ENCODE data around the gene C1orf159.
"Not testable (repeated sequence)": the region's sequence is repeated elsewhere in the genome, so short reads cannot be mapped to it uniquely, and the experiment has no call there.

The C1orf159 gene

DNA sequence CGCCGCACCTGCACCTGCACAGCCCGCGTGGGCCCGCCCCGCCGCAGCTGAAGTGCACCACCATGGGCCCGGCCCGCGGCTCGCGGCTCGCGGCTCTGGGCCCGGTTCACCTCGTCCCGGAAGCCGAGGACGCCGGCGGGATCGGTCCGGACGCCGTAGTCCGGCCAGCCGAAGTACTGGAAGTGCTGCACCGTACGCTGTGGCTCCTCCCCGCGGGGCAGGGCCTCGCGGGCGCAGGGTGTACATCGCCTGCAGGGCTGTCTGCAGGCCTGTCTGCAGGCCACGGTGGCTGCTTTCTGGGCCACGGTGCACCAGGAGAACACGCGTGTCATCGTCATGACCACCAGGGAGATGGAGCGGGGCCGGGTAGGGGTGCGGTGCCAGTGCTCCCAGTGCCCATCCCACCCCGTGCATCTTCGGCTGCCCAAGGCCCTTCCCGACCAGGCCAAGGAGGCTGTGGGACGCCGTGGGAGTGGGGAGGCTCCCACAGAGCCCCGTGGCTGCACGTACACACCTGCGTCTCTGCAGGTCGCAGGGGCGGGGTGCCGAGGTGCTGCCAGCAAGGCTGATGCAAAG lies 48.5 kb downstream of the C1orf159 start:
- DNase-seq (ENCODE audit: low read depth in 2 of 2), result no peak

- no peak for DNase-seq (ENCODE audit: low read depth in 2 of 2)
Observed at GRCh38 chr1:1066403-1067283, 49.2 kb downstream of the C1orf159 start.

DNA sequence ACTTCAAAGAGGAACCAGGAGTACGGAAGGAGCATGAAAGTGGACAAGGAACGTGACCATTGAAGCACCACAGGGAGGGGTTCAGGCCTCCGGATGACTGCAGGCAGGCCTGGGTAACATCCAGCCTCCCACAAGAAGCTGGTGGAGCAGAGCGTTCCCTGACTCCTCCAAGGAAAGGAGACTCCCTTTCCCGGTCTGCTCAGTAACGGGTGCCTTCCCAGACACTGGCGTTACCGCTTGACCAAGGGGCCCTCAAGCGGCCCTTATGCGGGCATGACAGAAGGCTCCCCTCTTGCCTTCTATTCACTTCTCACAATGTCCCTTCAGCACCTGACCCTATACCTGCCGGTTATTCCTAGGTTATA lies 50.0 kb downstream of the C1orf159 start:
- not testable (repeated sequence) for DNase-seq (ENCODE audit: low read depth in 2 of 2)

- no peak for DNase-seq (ENCODE audit: low read depth in 2 of 2)
Observed at GRCh38 chr1:1065265-1065939, 50.5 kb downstream of the C1orf159 start.

- peak; percentile 81 to 90 for DNase-seq (ENCODE audit: low read depth in 2 of 2)
Observed at GRCh38 chr1:1063945-1064831, 51.7 kb downstream of the C1orf159 start.

- no peak for DNase-seq (ENCODE audit: low read depth in 2 of 2)
Observed at GRCh38 chr1:1063261-1063944, 52.5 kb downstream of the C1orf159 start.

GRCh38 chr1:1062348-1063163 lies 53.3 kb downstream of the C1orf159 start:
- no peak for DNase-seq (ENCODE audit: low read depth in 2 of 2)

GRCh38 chr1:1061682-1062345 lies 54.1 kb downstream of the C1orf159 start:
- no peak for DNase-seq (ENCODE audit: low read depth in 2 of 2)

DNA sequence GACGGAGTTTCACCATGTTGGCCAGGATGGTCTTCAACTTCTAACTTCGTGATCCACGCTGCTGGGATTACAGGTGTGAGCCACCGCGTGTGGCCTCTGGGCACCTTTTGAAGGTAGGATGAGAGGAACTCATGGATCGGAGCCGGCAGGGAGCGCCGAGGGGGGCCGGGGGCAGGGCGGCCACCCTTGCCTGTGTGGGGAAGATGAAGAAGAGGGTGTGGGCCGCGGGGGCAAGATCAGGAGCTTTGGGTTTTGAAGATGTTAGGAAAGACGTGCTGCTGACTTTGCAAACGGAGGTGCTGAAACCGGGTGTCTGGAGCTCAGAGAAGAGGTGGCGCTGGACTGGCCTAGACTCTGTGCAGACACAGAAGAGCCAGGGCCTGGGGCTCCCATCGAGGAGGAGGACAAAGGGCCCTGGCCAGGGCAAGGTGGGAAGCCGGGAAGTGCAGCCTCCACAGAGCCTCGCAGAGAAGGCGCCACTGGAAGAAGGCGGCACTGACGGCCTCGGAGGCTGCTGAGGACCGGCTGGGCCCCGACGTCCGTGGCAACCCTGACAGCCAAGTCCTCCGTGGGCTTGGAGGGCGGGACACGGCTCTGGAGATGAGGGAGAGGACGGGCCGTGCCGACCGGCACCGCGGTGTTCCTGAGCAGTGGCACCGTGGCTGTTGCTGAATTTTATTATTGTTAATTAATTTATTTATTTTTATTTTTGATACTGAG lies 55.4 kb downstream of the C1orf159 start:
- no peak for DNase-seq (ENCODE audit: low read depth in 2 of 2)

GRCh38 chr1:1059494-1060280 lies 56.2 kb downstream of the C1orf159 start:
- peak; percentile 82 to 87 for DNase-seq (ENCODE audit: low read depth in 2 of 2)

GRCh38 chr1:1058921-1059493 lies 56.9 kb downstream of the C1orf159 start:
- no peak for DNase-seq (ENCODE audit: low read depth in 2 of 2)

- DNase-seq (ENCODE audit: low read depth in 2 of 2), result no peak
Observed at GRCh38 chr1:1058088-1058905, 57.6 kb downstream of the C1orf159 start.

DNA sequence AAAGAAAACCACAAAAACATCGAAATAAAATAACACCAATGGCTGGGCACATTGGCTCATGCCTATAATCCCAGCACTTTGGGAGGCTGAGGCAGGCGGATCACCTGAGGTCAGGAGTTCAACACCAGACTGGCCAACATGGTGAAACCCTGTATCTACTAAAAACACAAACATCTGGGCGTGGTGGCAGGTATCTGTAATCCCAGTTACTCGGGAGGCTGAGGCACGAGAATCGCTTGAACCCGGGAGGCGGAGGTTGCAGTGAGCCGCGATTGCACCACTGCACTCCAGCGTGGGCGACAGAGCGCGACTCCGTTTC lies 58.2 kb downstream of the C1orf159 start:
- DNase-seq (ENCODE audit: low read depth in 2 of 2), result not testable (repeated sequence)

DNA sequence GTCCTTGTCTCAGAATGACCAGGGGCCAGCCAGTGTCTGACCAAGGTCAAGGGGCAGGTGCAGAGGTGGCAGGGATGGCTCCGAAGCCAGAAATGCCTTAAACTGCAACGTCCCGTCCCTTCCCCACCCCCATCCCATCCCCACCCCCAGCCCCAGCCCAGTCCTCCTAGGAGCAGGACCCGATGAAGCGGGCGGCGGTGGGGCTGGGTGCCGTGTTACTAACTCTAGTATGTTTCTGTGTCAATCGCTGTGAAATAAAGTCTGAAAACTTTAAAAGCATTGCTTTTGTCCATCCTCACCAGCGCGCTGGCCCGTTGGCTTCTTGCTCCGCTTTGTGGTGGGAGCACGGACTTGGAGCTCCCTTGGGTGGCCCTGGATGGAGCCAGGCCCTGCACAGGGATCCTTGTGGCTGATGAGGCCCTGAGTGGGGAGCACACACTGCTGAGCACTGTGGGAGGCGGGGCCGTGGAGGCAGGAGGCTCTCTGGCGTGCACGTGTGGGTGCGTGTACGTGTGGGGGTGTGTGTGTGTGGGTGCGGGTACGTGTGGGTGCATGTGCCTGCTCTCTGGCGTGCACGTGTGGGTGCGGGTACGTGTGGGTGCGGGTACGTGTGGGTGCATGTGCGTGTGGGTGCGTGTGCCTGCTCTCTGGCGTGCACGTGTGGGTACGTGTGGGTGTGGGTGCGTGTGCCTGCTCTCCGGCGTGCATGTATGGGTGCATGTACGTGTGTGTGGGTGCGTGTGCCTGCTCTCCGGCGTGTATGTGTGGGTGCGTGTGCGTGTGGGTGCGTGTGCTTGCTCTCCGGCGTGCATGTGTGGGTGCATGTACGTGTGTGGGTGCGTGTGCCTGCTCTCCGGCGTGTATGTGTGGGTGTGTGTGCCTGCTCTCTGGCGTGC lies 59.8 kb downstream of the C1orf159 start:
- DNase-seq (ENCODE audit: low read depth in 2 of 2), result no peak

- no peak for DNase-seq (ENCODE audit: low read depth in 2 of 2)
Observed at GRCh38 chr1:1054971-1055370, 60.9 kb downstream of the C1orf159 start.

GRCh38 chr1:1054099-1054700 lies 61.7 kb downstream of the C1orf159 start:
- DNase-seq (ENCODE audit: low read depth in 2 of 2), result no peak
